Kidney (tissue), 14 donors: ENCODE results near the gene PRRC2A. TPM values are rescaled to one million over a fixed set of nuclear protein-coding genes. Genes with fewer than 3 reads are reported as not detected.

ENCODE experiments used
- DNase-seq, 5 donors: peaks; one replicate each; pipeline ENCODE4 v3.0.0-alpha.2; 2013 to 2020
- FAIRE-seq: peaks from 2 replicates; lab custom pipeline; 2012; peaks lifted over from hg19 to GRCh38; lab: Jason Lieb, UNC
- H3K27ac ChIP-seq, 2 donors: one replicate each; pipeline ENCODE4 v1.7.0; 2013; ENCODE audit warnings: low read depth in 2 of 2, low read length in 2 of 2, inconsistent platforms in 1 of 2
- H3K27me3 ChIP-seq: one replicate; pipeline ENCODE4 v1.7.1; 2013; ENCODE audit warnings: low read length, inconsistent platforms; ENCODE audit not compliant: control insufficient read depth, insufficient read depth
- H3K36me3 ChIP-seq, 3 donors: one replicate each; pipeline versions ENCODE4 v1.7.0 to v1.7.1; 2013; ENCODE audit warnings: low read length in 3 of 3, control low read depth in 1 of 3, inconsistent platforms in 1 of 3; ENCODE audit not compliant: insufficient read depth in 3 of 3, control insufficient read depth in 2 of 3
- H3K4me1 ChIP-seq, 3 donors: one replicate each; pipeline versions ENCODE4 v1.7.0 to v1.7.1; 2013; ENCODE audit warnings: low read length in 3 of 3, inconsistent platforms in 1 of 3, low read depth in 1 of 3; ENCODE audit not compliant: control insufficient read depth in 2 of 3, insufficient read depth in 2 of 3
- H3K4me3 ChIP-seq, 3 donors: one replicate each; pipeline versions ENCODE4 v1.7.0 to v1.8.1; 2013; ENCODE audit warnings: low read length in 3 of 3, control low read depth in 1 of 3, inconsistent platforms in 1 of 3
- H3K9ac ChIP-seq, 3 donors: one replicate each; pipeline versions ENCODE4 v1.7.0 to v1.7.1; 2013; ENCODE audit warnings: low read length in 3 of 3, control low read depth in 1 of 3, inconsistent platforms in 1 of 3
- H3K9me3 ChIP-seq, 3 donors: one replicate each; pipeline versions ENCODE4 v1.7.0 to v1.7.1; 2013; ENCODE audit warnings: low read length in 3 of 3, control low read depth in 1 of 3, inconsistent platforms in 1 of 3; ENCODE audit not compliant: control insufficient read depth in 2 of 3, insufficient read depth in 1 of 3
- intact Hi-C: fragments of 100-400 bp; cut with DNase I; formaldehyde crosslinking; loops from one replicate; pipeline ENCODE4 v1.11.1; 2022
- polyA plus RNA-seq: library from polyadenylated mRNA; stranded (reverse); fragments of 350-450 nt; fragmentation: Illumina TruSeq; extraction: RNeasy Lipid Tissue Mini Kit (QIAGEN cat#74804); gene quantifications from one replicate; pipeline ENCODE4 v1.2.3, GENCODE V29; 2014; ENCODE audit warnings: low read depth, low replicate concordance; ENCODE audit not compliant: insufficient read depth
- total RNA-seq: library from RNA; stranded (reverse); fragmentation: NEBNext Ultra II Directional; extraction: Animal tissue kit (Norgen Biotek cat#: 25700); gene quantifications from one replicate; pipeline ENCODE4 v1.2.1, GENCODE V29; 2021
- TF ChIP-seq, protein P1 (sequence below): IDR thresholded peaks from 3 replicates; pipeline ENCODE4 v1.5.1; 2012; ENCODE audit warnings: mild to moderate bottlenecking, moderate library complexity, borderline replicate concordance; ENCODE audit not compliant: insufficient read depth; ENCODE audit errors: extremely low read depth
- donor health status: control.
- donor health status: control.
- donor health status: control.
- donor health status: control.
- donor health status: control.
- donor health status: DM: yes; HTN: yes; CAD: no.
- donor health status: Normal renal cell carcinoma (clear cell type).

The PRRC2A gene
- total and polyA plus RNA-seq, 2 donors from 2014 or later: 84.6 to 159 TPM

DNA sequence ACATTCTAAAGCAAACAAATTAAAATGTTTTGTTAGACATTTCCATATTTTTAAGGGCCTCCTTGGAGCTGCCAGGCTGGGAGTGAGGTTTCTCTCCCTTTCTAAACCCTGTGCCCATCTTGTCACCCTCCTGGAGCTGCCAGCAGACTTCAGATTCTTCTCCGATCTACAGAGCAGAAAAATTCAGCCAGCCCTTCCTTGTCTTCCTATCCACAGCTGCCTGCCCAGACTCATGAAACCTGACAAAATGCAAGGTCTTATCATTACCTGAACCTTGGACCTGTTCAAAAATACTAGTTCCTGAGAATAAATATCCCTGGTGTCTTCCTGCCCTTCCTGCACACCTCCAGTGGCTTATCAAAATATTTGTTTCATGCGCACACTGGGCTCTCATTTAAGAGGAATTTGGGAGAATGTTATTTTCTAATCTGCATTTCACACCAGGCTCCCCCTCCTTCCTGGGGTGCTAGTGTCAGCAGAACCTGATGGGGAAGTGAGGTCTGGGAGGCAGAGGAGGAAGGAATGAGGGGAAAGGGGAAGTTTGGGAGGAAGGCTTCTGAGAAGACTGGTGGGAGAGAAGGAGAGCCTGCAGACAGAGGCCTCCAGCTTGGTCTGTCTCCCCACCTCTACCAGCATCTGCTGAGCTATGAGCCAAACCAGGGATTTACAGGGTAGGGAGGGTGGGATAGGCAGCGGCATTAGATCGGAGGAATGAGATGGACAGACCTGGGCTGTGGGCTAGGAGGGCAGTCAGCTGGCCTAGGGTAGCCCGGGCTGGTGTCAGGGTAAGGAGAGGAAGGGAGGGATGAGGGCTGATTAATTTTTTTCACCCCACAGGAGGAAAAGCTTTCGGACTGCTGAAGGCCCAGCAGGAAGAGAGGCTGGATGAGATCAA, 5.6 kb upstream of the PRRC2A start, which contains the start of gene AIF1:
AIF1 (plus strand) TSS at position 551 of the 895 bp plus-strand sequence; CDS start at position 647, 96 bp downstream.
- TF ChIP-seq, protein P1, sequence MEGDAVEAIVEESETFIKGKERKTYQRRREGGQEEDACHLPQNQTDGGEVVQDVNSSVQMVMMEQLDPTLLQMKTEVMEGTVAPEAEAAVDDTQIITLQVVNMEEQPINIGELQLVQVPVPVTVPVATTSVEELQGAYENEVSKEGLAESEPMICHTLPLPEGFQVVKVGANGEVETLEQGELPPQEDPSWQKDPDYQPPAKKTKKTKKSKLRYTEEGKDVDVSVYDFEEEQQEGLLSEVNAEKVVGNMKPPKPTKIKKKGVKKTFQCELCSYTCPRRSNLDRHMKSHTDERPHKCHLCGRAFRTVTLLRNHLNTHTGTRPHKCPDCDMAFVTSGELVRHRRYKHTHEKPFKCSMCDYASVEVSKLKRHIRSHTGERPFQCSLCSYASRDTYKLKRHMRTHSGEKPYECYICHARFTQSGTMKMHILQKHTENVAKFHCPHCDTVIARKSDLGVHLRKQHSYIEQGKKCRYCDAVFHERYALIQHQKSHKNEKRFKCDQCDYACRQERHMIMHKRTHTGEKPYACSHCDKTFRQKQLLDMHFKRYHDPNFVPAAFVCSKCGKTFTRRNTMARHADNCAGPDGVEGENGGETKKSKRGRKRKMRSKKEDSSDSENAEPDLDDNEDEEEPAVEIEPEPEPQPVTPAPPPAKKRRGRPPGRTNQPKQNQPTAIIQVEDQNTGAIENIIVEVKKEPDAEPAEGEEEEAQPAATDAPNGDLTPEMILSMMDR: no peak
- Histone ChIP-seq H3K4me1 (peaks cover 0 to 3% (median 0%) of the 10 kb centered on the region in 3 donors), H3K9me3 (no peaks in the 10 kb centered on the region), H3K27ac (peak within 1 kb of the TSS in 1 of 2 donors; percentile 7), H3K27me3 (no peaks in the 10 kb centered on the region), H3K4me3 (peak within 1 kb of the TSS in 2 of 3 donors; percentile 7 to 14), H3K9ac (peak within 1 kb of the TSS in 1 of 3 donors; percentile 46), H3K36me3 (no peaks in the 10 kb centered on the region)
- intact Hi-C loops: no loop called here
- no peak for DNase-seq
- FAIRE-seq: no peak

- Histone ChIP-seq H3K9me3 (no peaks in the 10 kb centered on the region), H3K9ac (peak overlapping the region in 1 of 3 donors; percentile 12), H3K4me3 (no peak overlapping the region), H3K36me3 (no peaks in the 10 kb centered on the region), H3K4me1 (peaks cover 0 to 3% (median 0%) of the 10 kb centered on the region in 3 donors), H3K27ac (no peak overlapping the region), H3K27me3 (no peaks in the 10 kb centered on the region)
- TF ChIP-seq, protein P1: no peak
- FAIRE-seq (no peak), DNase-seq (peak in 1 of 5 donors; percentile 25)
- intact Hi-C loops: no loop called here
Measured at GRCh38 chr6:31615748-31616147, 4.8 kb upstream of the PRRC2A start.

- TF ChIP-seq, protein P1: no peak
Measured at GRCh38 chr6:31617010-31617409, 3.5 kb upstream of the PRRC2A start.

More at GRCh38 chr6:31617010-31617409, 3.5 kb upstream of the PRRC2A start:
- Histone ChIP-seq H3K9ac (no peak overlapping the region), H3K4me3 (no peak overlapping the region), H3K9me3 (no peaks in the 10 kb centered on the region), H3K36me3 (no peaks in the 10 kb centered on the region), H3K27ac (no peak overlapping the region), H3K27me3 (no peaks in the 10 kb centered on the region), H3K4me1 (peaks cover 0 to 6% (median 0%) of the 10 kb centered on the region in 3 donors)
- FAIRE-seq (no peak), DNase-seq (no peak)
- intact Hi-C loops: no loop called here
